Loucy (cell line): Measurements from ENCODE around the gene GIMAP6.
"Not testable (repeated sequence)": the region's sequence is repeated elsewhere in the genome, so short reads cannot be mapped to it uniquely, and the experiment has no call there.

Source experiments
- EZH2phosphoT487 ChIP-seq: fragments of 200-600 bp; IDR thresholded peaks from 2 replicates; pipeline ENCODE4 v1.6.1; 2018; ENCODE audit warnings: antibody characterized with exemption, mild to moderate bottlenecking, moderate library complexity, borderline replicate concordance
- TF ChIP-seq, protein P1 (sequence below): fragments of 200-600 bp; sonication (generic); conservative IDR thresholded peaks from 2 replicates; pipeline ENCODE4 v1.5.1; 2014; ENCODE audit warnings: mild to moderate bottlenecking, antibody characterized with exemption, low read length

GRCh38 chr7:150671798-150672585, 39.8 kb upstream of the GIMAP6 start:
- TF ChIP-seq, protein P1, sequence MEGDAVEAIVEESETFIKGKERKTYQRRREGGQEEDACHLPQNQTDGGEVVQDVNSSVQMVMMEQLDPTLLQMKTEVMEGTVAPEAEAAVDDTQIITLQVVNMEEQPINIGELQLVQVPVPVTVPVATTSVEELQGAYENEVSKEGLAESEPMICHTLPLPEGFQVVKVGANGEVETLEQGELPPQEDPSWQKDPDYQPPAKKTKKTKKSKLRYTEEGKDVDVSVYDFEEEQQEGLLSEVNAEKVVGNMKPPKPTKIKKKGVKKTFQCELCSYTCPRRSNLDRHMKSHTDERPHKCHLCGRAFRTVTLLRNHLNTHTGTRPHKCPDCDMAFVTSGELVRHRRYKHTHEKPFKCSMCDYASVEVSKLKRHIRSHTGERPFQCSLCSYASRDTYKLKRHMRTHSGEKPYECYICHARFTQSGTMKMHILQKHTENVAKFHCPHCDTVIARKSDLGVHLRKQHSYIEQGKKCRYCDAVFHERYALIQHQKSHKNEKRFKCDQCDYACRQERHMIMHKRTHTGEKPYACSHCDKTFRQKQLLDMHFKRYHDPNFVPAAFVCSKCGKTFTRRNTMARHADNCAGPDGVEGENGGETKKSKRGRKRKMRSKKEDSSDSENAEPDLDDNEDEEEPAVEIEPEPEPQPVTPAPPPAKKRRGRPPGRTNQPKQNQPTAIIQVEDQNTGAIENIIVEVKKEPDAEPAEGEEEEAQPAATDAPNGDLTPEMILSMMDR = not testable (repeated sequence)
- TF ChIP-seq EZH2phosphoT487 = not testable (repeated sequence)
